GM12874 (cell line): ENCODE results near the gene MAP3K12.

Experiments used
- CTCF ChIP-seq: IDR thresholded peaks from 2 replicates; pipeline ENCODE4 v1.5.1; 2011; ENCODE audit warnings: low read depth, mild to moderate bottlenecking, control low read depth, low read length, moderate library complexity; ENCODE audit not compliant: insufficient read depth

MAP3K12 gene

GRCh38 chr12:53506881-53507602, 7.8 kb upstream of the MAP3K12 start, which contains the start of gene NPFF:
NPFF (minus strand) TSS chr12:53507484; CDS start chr12:53507474, 10 bp downstream.
- TF ChIP-seq CTCF: no peak

- no peak for TF ChIP-seq CTCF
Measured at GRCh38 chr12:53506450-53506785, 7.2 kb upstream of the MAP3K12 start.

- TF ChIP-seq CTCF: no peak
Measured at GRCh38 chr12:53505555-53506449, 6.5 kb upstream of the MAP3K12 start.

GRCh38 chr12:53505086-53505485, 5.8 kb upstream of the MAP3K12 start:
- no peak for TF ChIP-seq CTCF

GRCh38 chr12:53504004-53504920, 5.0 kb upstream of the MAP3K12 start:
- no peak for TF ChIP-seq CTCF

GRCh38 chr12:53502983-53503728, 3.9 kb upstream of the MAP3K12 start:
- no peak for TF ChIP-seq CTCF
